ENCODE data around the gene MARCHF11.

MARCHF11 gene, protein sequence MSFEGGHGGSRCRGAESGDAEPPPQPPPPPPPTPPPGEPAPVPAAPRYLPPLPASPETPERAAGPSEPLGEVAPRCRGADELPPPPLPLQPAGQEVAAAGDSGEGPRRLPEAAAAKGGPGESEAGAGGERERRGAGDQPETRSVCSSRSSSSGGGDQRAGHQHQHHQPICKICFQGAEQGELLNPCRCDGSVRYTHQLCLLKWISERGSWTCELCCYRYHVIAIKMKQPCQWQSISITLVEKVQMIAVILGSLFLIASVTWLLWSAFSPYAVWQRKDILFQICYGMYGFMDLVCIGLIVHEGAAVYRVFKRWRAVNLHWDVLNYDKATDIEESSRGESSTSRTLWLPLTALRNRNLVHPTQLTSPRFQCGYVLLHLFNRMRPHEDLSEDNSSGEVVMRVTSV

DNA sequence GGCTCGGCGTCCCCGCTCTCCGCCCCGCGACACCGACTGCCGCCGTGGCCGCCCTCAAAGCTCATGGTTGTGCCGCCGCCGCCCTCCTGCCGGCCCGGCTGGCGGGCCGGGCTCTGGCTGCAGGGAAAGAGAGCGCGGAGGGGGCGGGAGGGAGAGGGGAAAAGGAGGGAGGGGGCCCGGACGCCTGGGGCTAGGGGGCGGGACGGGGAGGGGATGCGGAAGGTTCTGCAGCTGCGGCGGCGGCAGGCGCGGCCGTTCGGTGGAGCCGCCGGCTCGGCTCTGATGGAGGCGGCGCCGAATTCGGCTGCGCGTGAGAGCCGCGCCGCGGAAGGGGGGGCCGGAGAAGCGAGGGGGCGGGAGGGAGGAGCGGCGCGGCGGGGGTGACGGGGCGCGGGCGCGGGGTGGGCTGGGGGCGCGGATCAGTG, at the start of gene MARCHF11:
Gene MARCHF11, minus strand, starts transcription at position 281 of the 425 bp plus-strand sequence. Its CDS starts 216 bp downstream, at position 65.
- Mint-ChIP-seq H3K27ac (no peak within 1 kb of the TSS), H3K4me3 (no peak within 1 kb of the TSS), H3K4me1 (peaks cover 4% of the 10 kb centered on the region), H3K36me3 (no peaks in the 10 kb centered on the region), H3K9me3 (peaks cover 10% of the 10 kb centered on the region)
- no peak for ATAC-seq
- no peak for DNase-seq (ENCODE audit: low spot score in 2 of 2)

DNA sequence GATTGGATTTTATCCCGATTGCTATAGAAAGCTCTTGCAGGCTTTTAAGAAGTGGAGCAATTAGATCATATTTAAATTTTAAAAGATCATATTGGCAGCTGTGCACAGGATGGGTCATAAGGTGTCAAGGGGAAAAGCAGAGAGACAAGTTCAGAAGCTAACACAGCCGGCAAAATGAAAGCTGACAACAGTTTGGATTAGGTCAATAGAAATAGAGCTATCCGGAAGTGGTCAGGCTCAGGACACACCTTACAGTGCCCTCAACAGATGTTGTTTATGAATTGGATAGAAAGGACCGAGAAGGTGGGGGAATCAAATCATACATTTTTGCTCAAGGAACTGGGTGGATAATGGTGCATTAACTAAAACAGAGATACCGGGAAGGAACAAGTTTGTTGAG, 46.3 kb upstream of the MARCHF11 start:
- no peak for ATAC-seq
- no peaks in the 10 kb centered on the region for H3K4me1 Mint-ChIP-seq
- peaks cover 7% of the 10 kb centered on the region for H3K9me3 Mint-ChIP-seq
- no peak for DNase-seq (ENCODE audit: low spot score in 2 of 2)
- no peaks in the 10 kb centered on the region for H3K36me3 Mint-ChIP-seq
- H3K4me3 Mint-ChIP-seq = no peak overlapping the region
- no peak overlapping the region for H3K27ac Mint-ChIP-seq

DNA sequence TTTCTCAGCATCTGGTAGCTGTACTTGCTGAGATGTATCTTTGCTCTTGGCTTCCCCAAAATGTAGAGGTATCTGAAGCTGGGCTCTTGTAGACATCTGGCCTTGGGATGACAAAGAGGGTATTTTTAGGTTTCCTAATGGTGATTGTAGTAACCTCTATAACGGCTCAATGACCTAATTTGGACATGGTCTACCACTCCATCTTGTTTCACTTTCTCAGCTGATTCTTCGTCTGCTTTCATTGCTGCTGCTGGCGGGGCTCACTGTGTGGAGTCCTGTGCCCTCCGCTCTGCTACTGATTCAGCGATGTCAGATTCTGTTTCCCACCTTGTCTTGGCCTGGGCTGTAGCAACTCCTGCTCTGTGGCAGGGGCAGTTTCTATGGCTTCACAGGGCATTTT, 12.7 kb upstream of the MARCHF11 start:
- Mint-ChIP-seq H3K9me3 (peaks cover 4% of the 10 kb centered on the region), H3K4me3 (no peak overlapping the region), H3K4me1 (no peaks in the 10 kb centered on the region)

DNA sequence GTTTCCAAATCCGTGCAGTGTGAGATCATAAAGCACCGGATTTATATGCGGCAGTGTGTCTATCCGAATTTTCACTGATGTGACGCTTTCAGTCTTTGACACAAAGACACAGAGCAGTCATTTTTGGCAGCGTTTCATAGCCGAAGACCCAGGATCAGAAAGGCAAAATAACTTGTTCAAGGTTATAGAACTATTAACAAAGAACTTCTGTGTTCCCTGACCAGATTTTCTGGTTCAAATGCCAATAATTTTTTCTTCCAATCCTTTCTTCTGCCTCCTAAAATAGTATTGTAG, 1.1 kb upstream of the MARCHF11 start:
- ATAC-seq (no peak), DNase-seq (ENCODE audit: low spot score in 2 of 2) (no peak)
- Mint-ChIP-seq H3K9me3 (peaks cover 10% of the 10 kb centered on the region), H3K36me3 (no peaks in the 10 kb centered on the region), H3K4me3 (no peak overlapping the region), H3K4me1 (peaks cover 4% of the 10 kb centered on the region), H3K27ac (no peak overlapping the region)

More for the DNA sequence above, 12.7 kb upstream of the MARCHF11 start:
- peak; percentile 11 for ATAC-seq
- H3K36me3 Mint-ChIP-seq = no peaks in the 10 kb centered on the region
- no peak for DNase-seq (ENCODE audit: low spot score in 2 of 2)
- H3K27ac Mint-ChIP-seq = no peak overlapping the region

DNA sequence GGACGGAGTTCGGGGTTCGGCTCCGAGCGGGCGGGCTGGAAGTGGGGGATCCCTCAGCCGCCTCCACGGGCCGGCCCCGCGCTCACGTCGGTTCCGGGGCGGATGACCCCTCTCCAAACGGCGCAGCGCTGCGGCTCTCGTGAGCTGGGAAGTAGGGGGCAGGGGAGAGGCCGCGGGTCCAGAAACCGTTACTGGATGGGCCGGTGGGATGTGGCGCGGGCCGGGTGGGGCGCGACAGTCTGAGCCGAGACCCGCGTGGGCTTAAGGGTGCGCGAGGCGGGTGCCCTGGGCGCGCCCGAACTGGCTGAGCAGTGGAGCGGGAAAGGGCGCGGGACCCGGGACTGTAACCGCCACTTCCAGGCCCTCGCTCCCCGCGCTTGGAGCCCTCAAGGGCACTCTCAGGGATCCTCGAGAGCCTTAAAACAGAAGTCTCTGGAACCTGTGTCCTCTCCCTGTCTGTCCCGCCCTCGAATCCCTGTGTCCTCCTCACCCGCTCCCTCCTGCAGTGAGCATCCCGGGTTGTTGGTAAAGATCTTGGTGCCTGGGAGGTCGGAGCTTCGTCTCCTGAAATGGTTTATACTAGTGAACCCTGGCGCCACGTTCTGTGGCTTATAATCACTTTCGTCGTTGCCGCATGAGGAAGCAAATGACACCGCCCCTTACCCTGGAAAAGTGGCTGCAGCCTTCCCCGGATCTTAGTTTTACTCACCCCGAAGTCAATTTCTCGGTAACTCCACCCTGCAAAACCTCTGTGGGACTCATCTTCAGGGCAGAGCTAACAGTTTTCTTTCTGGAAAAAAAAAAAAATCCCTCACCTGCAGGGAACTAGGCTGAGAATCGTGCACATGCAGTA, 571 bp upstream of the MARCHF11 start:
- Mint-ChIP-seq H3K4me1 (peaks cover 4% of the 10 kb centered on the region), H3K27ac (no peak overlapping the region), H3K36me3 (no peaks in the 10 kb centered on the region), H3K4me3 (no peak overlapping the region), H3K9me3 (peaks cover 10% of the 10 kb centered on the region)
- DNase-seq (ENCODE audit: low spot score in 2 of 2) (no peak), ATAC-seq (no peak)

DNA sequence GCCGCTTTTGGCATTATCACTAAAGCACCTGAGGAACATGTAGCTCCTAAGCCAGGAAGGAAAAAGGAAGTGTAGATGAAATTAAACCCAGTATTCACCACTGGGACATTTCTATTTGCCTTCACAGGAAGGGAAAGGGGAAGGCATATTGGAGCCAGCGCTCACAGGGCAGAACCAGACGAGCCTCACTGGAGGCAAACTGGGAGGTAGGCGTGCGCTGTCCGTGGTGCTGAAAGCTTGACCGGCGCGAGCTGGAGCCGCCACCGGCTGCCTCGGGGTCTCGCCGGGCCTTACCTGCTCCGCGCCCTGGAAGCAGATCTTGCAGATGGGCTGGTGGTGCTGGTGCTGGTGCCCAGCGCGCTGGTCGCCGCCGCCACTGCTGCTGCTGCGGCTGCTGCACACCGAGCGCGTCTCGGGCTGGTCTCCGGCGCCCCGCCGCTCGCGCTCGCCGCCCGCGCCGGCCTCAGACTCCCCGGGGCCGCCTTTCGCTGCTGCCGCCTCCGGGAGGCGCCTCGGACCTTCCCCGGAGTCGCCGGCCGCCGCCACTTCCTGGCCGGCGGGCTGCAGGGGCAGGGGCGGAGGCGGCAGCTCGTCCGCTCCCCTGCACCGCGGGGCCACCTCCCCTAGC, 732 bp downstream of the MARCHF11 start:
- Mint-ChIP-seq H3K4me1 (peaks cover 4% of the 10 kb centered on the region), H3K27ac (no peak overlapping the region), H3K36me3 (no peaks in the 10 kb centered on the region), H3K9me3 (peaks cover 10% of the 10 kb centered on the region), H3K4me3 (no peak overlapping the region)
- DNase-seq (ENCODE audit: low spot score in 2 of 2) (peak; percentile 5 to 49), ATAC-seq (no peak)

DNA sequence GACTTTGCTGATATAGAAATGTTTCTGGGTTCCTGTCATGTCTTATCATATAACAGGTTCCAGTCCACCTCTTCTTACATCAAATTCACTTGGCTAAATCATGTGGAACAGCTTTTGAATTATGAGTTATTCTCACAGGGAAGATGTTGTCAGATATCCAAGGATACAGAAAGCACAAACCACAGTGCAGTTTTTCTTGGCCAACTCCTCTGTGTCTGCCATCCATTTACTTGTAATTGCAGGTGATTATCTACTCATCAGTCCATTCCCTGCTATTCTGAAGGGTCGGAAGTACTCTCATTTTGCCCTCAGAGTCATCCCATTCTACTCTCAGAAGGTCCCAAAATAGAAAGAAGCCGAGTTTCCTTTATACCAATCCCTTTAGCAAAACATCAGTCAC, 10.0 kb downstream of the MARCHF11 start:
- no peak for ATAC-seq

DNA sequence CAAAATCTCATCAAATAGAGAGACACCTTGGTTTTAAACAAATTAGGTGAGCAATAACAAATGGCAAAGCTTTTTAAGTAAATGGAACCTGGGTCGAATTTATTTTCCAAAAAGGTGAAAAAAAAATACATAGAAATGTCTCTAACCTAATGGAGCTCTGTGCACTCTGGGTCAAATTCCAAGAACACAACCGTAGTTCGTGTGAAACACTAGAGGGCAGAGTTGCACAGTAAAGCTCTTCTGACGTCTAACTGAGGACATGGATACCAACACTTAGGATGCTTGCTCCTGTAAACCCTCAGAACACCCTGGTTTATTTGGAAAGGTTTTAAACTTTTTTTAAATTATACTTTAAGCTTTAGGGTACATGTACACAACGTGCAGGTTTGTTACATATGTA, 18.9 kb downstream of the MARCHF11 start:
- H3K36me3 Mint-ChIP-seq = no peaks in the 10 kb centered on the region

More for the DNA sequence above, 10.0 kb downstream of the MARCHF11 start:
- H3K9me3 Mint-ChIP-seq = no peaks in the 10 kb centered on the region
- no peak for DNase-seq (ENCODE audit: low spot score in 2 of 2)
- no peaks in the 10 kb centered on the region for H3K4me1 Mint-ChIP-seq
- H3K4me3 Mint-ChIP-seq = no peak overlapping the region
- H3K27ac Mint-ChIP-seq = no peak overlapping the region
- no peaks in the 10 kb centered on the region for H3K36me3 Mint-ChIP-seq

DNA sequence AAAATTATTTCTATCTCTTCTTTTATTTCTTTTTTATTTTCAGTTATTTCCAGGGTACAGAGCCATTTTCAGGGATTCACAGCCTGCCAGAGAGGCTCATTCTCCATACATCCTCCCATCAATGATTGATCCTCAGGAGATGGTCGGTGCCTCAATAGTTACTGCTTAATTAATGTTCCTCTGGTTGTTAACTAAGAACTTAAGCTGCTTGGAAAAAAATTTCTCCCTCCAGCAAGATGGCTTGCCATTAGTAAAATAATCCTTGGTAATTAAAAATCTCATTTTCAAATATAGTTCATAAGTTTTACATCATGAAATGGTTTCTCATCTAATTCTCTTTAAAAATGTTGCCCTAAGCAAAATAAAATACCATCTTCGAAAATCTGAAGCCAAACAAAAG, 20.0 kb downstream of the MARCHF11 start:
- Mint-ChIP-seq H3K36me3 (no peaks in the 10 kb centered on the region), H3K4me3 (no peak overlapping the region), H3K27ac (no peak overlapping the region), H3K9me3 (no peaks in the 10 kb centered on the region), H3K4me1 (no peaks in the 10 kb centered on the region)
- no peak for DNase-seq (ENCODE audit: low spot score in 2 of 2)
- ATAC-seq = no peak

More for the DNA sequence above, 18.9 kb downstream of the MARCHF11 start:
- H3K27ac Mint-ChIP-seq = no peak overlapping the region
- no peaks in the 10 kb centered on the region for H3K9me3 Mint-ChIP-seq
- H3K4me3 Mint-ChIP-seq = no peak overlapping the region
- ATAC-seq (peak; percentile 61), DNase-seq (ENCODE audit: low spot score in 2 of 2) (no peak)
- no peaks in the 10 kb centered on the region for H3K4me1 Mint-ChIP-seq

DNA sequence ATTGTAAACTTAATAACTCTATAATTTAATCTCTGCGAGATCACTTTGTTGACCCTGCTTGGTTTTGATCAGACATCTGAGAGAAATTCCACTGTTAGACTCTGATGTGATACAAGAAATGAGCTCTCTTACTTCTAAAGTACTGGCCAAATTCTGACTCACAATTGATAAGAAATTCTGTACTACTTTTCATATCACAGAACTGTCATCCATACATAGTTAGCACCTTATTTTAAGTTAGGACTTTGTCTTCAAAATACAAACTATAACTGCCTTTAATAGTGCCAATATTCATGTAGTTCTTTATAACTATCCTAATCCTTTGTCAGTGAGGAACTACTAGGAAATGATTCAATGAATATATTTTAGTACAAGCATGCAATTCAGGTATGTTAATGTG, 23.4 kb downstream of the MARCHF11 start:
- DNase-seq (ENCODE audit: low spot score in 2 of 2) = no peak
- no peak overlapping the region for H3K27ac Mint-ChIP-seq
- no peak for ATAC-seq
- H3K4me3 Mint-ChIP-seq = no peak overlapping the region
- H3K4me1 Mint-ChIP-seq = no peaks in the 10 kb centered on the region
- H3K9me3 Mint-ChIP-seq = no peaks in the 10 kb centered on the region
- no peaks in the 10 kb centered on the region for H3K36me3 Mint-ChIP-seq

DNA sequence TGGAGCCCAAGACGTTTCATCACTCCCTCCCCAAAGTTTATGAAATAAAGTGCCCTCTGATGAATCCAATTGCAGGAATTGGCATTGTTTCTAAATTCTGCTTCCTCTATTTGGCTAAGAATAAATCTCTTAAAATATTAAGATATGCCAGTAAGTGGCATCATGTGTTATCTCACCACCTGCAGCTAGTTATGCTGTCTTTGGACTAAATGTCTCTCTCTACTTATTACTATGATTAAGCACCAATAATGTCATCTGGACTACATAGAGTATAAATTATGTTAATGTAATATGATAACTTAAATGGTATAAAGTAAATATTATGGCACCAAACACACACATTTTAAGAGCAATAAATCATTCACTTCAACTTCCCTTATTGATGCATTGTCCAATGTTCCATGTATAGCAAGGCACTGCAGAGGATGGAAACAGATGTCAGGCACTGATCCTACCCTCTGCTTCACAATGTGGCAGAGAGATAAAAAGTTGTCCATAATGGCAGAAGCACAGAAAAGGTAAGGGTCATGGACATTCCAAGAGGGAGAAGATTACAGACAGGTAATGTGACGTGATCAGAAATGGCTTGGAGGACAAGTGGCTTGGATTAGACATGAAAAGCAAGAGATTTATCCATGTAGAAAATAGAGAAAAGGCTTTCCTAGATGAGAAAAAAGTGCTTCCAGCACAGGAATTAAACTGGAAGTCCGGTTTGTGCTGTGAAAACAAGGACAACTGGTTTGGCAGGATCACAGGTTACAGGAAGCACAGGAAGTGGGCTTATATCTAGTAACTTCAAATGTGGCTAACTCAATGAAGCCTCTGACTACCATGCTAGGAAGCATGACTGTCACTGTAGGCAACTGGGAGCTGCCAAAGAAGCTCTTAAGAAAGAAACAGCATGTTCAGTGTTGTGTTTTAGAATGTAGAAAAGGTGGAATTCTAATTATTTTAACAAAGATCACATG, 26.7 kb downstream of the MARCHF11 start:
- Mint-ChIP-seq H3K36me3 (no peaks in the 10 kb centered on the region), H3K4me1 (no peaks in the 10 kb centered on the region), H3K9me3 (peaks cover 2% of the 10 kb centered on the region), H3K27ac (no peak overlapping the region), H3K4me3 (no peak overlapping the region)
- DNase-seq (ENCODE audit: low spot score in 2 of 2) (no peak), ATAC-seq (no peak)

DNA sequence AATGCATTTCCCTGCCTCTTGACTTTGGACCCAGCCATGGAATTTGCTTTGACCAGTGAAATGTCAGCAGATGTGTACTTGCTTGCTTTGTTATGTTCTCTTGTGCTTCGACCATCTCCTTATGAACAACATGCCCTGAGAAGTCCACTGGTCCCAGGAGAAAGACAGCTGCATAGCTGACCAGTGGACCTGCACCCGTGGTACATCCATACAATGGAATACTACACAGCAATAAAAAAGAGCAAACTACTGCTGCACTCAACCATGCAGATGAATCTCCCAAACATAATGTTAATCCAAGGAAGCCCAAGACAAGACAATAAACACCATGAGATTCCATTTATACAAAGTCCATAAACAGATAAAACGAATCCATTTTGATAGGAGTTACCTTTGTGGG, 30.0 kb downstream of the MARCHF11 start:
- no peaks in the 10 kb centered on the region for H3K36me3 Mint-ChIP-seq
- no peak overlapping the region for H3K27ac Mint-ChIP-seq
- H3K4me1 Mint-ChIP-seq = no peaks in the 10 kb centered on the region
- peaks cover 2% of the 10 kb centered on the region for H3K9me3 Mint-ChIP-seq
- H3K4me3 Mint-ChIP-seq = no peak overlapping the region
- DNase-seq (ENCODE audit: low spot score in 2 of 2) = no peak
- ATAC-seq = no peak

DNA sequence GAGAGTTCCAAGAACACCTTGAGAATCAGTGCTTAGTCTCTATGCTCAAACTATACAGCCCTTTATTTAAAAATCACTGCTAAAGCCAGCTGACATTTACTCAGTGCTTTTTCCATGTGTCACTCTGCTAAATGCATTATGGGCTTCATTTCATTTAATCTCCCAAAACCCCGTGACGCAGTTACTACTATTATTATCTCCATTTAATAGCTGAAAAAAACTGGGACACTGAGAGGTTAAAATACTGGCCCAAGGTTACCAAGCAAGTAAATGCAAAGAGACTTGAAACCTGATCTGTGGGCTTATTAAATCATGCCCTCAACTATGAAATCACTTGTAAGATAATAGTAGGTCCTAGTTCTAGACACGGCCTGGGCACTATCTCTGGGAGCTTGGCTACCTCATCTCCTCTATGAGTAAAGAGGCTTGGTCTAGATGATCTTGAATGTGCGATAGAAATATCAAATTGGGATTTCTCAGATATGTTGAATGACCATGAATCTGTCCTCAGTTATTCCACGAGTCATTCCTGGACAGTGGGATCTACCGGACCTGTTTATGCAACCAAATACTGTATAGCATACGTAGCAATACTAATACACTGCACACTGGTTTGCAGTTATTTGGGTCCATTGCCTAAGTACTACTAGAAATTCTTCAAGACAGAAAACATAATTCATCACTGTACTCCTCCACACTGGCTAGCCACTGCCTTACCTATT, 32.3 kb downstream of the MARCHF11 start:
- no peak overlapping the region for H3K27ac Mint-ChIP-seq
- H3K4me3 Mint-ChIP-seq = no peak overlapping the region
- ATAC-seq (no peak), DNase-seq (ENCODE audit: low spot score in 2 of 2) (no peak)
- no peaks in the 10 kb centered on the region for H3K4me1 Mint-ChIP-seq
- peaks cover 4% of the 10 kb centered on the region for H3K9me3 Mint-ChIP-seq
- no peaks in the 10 kb centered on the region for H3K36me3 Mint-ChIP-seq

DNA sequence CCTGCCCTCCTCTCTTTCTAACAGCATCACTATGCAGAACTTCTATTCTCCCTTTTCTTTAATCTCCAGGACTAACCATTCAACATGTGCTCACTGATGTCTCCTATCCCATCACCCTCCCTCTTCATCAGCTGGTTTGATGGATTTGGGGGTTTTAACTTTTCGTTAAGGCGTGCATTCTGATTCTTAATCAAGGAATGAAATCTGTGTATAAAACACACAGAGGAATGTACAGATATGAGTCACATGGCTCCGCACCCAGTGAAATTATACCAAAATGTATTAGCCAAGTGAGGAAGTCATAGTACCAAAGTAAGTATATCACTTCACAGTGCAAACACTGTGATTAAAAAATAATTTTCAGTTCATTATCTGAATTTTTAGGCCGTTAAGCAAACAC, 35.2 kb downstream of the MARCHF11 start:
- H3K27ac Mint-ChIP-seq = no peak overlapping the region
- ATAC-seq = no peak
- no peak for DNase-seq (ENCODE audit: low spot score in 2 of 2)
- H3K36me3 Mint-ChIP-seq = no peaks in the 10 kb centered on the region
- peaks cover 3% of the 10 kb centered on the region for H3K9me3 Mint-ChIP-seq
- no peak overlapping the region for H3K4me3 Mint-ChIP-seq
- no peaks in the 10 kb centered on the region for H3K4me1 Mint-ChIP-seq
